MM.1S (cell line): ENCODE data around the gene THRB.

Experiments used
- EZH2 ChIP-seq: fragments of 300-600 bp; sonication (generic); optimal IDR thresholded peaks from 2 replicates; pipeline ENCODE3; 2017; ENCODE audit warnings: low read depth, mild to moderate bottlenecking, antibody characterized with exemption, low read length, mixed read lengths
- EZH2phosphoT487 ChIP-seq: fragments of 300-600 bp; sonication (generic); IDR thresholded peaks from 2 replicates; pipeline ENCODE4 v1.6.1; 2018; ENCODE audit warnings: antibody characterized with exemption, low read length
- TF ChIP-seq, protein P1 (sequence below): fragments of 300-600 bp; sonication (generic); IDR thresholded peaks from 2 replicates; pipeline ENCODE4 v1.5.1; 2016; ENCODE audit warnings: antibody characterized with exemption, low read length, mixed read lengths

DNA sequence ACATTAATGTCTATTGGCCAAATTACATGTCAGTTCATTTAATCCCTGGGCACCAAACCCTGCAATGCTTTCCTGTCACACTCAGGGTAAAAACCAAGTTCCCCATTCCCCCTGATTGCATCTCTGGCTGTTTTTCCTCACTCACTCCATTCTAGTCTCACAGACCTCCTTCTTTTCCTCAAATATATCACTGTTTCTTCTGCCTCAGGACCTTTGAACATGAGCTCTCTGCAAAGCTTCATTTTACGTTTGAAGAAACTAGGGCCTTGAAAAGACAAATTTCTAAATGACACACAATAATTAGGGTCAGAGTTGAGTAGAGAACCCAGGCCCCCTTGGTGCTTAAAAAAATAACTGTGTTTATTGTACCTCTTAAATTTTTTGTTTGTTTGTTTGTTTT is 230.6 kb downstream of the THRB start:
- TF ChIP-seq, protein P1, sequence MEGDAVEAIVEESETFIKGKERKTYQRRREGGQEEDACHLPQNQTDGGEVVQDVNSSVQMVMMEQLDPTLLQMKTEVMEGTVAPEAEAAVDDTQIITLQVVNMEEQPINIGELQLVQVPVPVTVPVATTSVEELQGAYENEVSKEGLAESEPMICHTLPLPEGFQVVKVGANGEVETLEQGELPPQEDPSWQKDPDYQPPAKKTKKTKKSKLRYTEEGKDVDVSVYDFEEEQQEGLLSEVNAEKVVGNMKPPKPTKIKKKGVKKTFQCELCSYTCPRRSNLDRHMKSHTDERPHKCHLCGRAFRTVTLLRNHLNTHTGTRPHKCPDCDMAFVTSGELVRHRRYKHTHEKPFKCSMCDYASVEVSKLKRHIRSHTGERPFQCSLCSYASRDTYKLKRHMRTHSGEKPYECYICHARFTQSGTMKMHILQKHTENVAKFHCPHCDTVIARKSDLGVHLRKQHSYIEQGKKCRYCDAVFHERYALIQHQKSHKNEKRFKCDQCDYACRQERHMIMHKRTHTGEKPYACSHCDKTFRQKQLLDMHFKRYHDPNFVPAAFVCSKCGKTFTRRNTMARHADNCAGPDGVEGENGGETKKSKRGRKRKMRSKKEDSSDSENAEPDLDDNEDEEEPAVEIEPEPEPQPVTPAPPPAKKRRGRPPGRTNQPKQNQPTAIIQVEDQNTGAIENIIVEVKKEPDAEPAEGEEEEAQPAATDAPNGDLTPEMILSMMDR: no peak
- TF ChIP-seq EZH2: no peak
- no peak for TF ChIP-seq EZH2phosphoT487
